Hematopoietic multipotent progenitor cell treated with erythropoietin and hydrocortisone succinate and interleukin-3 and kit ligand, for 8 days (in vitro differentiated cells): Measurements from ENCODE around the gene SRSF4.
"Not testable (repeated sequence)": the region's sequence is repeated elsewhere in the genome, so short reads cannot be mapped to it uniquely, and the experiment has no call there.

Experiments used
- DNase-seq: peaks from one replicate; pipeline ENCODE4 v3.0.0-alpha.2; 2015

The SRSF4 gene

GRCh38 chr1:29181413-29182225 is at the start of gene SRSF4:
Gene SRSF4, minus strand, starts transcription at chr1:29181900. Its CDS starts 148 bp downstream, at chr1:29181752.
- DNase-seq: peak; percentile 98

GRCh38 chr1:29230553-29231378 is 49.1 kb upstream of the SRSF4 start, which contains the start of gene MECR:
Gene MECR, minus strand, starts transcription at chr1:29230934. Its CDS starts 28 bp downstream, at chr1:29230906.
- DNase-seq: peak; percentile 92

- DNase-seq: peak; percentile 11
Observed at GRCh38 chr1:29230204-29230552, 48.5 kb upstream of the SRSF4 start.

GRCh38 chr1:29227511-29227910 is 45.8 kb upstream of the SRSF4 start:
- no peak for DNase-seq

GRCh38 chr1:29225361-29225760 is 43.7 kb upstream of the SRSF4 start:
- no peak for DNase-seq

- DNase-seq: peak; percentile 67
Observed at GRCh38 chr1:29224356-29224837, 42.7 kb upstream of the SRSF4 start.

- no peak for DNase-seq
Observed at GRCh38 chr1:29223521-29223920, 41.8 kb upstream of the SRSF4 start.

GRCh38 chr1:29222686-29223085 is 41.0 kb upstream of the SRSF4 start:
- no peak for DNase-seq

- not testable (repeated sequence) for DNase-seq
Observed at GRCh38 chr1:29222260-29222659, 40.6 kb upstream of the SRSF4 start.

- DNase-seq: no peak
Observed at GRCh38 chr1:29221296-29221695, 39.6 kb upstream of the SRSF4 start.

GRCh38 chr1:29218223-29218622 is 36.5 kb upstream of the SRSF4 start:
- DNase-seq: no peak

GRCh38 chr1:29217633-29218032 is 35.9 kb upstream of the SRSF4 start:
- DNase-seq: no peak

- no peak for DNase-seq
Observed at GRCh38 chr1:29213055-29213454, 31.4 kb upstream of the SRSF4 start.

- DNase-seq: no peak
Observed at GRCh38 chr1:29211086-29212030, 29.7 kb upstream of the SRSF4 start.

- no peak for DNase-seq
Observed at GRCh38 chr1:29210278-29211085, 28.8 kb upstream of the SRSF4 start.

GRCh38 chr1:29209173-29209572 is 27.5 kb upstream of the SRSF4 start:
- no peak for DNase-seq

- DNase-seq: peak; percentile 21
Observed at GRCh38 chr1:29208442-29208841, 26.7 kb upstream of the SRSF4 start.

- DNase-seq: peak; percentile 98
Observed at GRCh38 chr1:29202584-29203340, 21.1 kb upstream of the SRSF4 start.

GRCh38 chr1:29202053-29202452 is 20.4 kb upstream of the SRSF4 start:
- no peak for DNase-seq

- DNase-seq: no peak
Observed at GRCh38 chr1:29201595-29202051, 19.9 kb upstream of the SRSF4 start.
